ENCODE data around the gene CDK6. TPM values are rescaled to one million over a fixed set of nuclear protein-coding genes. Genes with fewer than 3 reads are reported as not detected.

The CDK6 gene
- total and polyA plus RNA-seq, 2 of the 8 experiments (the other 6 are each of a cell fraction or from before 2014, with no cell fraction given), result 5.9 to 18.9 TPM

DNA sequence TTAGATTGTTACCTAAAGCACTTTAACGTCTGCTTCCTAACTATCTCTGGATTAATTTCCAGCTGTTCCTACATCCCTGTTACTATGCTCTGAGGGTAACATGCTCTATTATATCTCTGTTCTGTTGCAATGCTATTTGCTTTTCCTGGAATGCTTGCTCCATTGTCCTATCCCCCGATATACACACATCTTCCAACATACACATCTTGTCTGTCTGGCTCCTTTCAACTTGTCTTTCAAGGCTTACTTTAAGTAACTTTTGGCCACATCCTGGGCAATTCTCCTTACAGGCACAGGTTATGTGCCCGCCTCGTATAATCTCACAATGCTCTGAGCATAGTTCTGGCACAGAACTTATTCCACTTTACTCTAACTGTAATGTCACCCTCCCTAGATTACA is 96.2 kb downstream of the CDK6 start:
- Histone ChIP-seq H3K4me3 (ENCODE audit: extremely low read depth in 1 of 4, insufficient read depth in 2 of 4, low read depth in 3 of 4, low read length in 4 of 4) (no peak overlapping the region), H4K8ac (ENCODE audit: extremely low read depth, insufficient read depth, low read length) (no peak overlapping the region), H3K23me2 (ENCODE audit: low read depth, low read length) (no peaks in the 10 kb centered on the region), H3K9me3 (ENCODE audit: insufficient read depth in 2 of 2, low read depth in 1 of 2, low read length in 1 of 2) (no peaks in the 10 kb centered on the region), H3K27me3 (replicated peaks in 1 of 4; ENCODE audit: control insufficient read depth in 3 of 4, extremely low read depth in 1 of 4, insufficient read depth in 3 of 4, low read length in 3 of 4) (no peaks in the 10 kb centered on the region), H2BK12ac (ENCODE audit: low read depth, low read length) (no peak overlapping the region; the same call in 1 of the 2 replicates), H4K20me1 (replicated peaks in 1 of 2; ENCODE audit: control insufficient read depth in 1 of 2, insufficient read depth in 2 of 2, low read length in 2 of 2) (no peaks in the 10 kb centered on the region), H3K4me1 (replicated peaks in 1 of 4; ENCODE audit: control insufficient read depth in 3 of 4, insufficient read depth in 4 of 4, low read length in 3 of 4) (peaks cover 0 to 2% (median 0%) of the 10 kb centered on the region in 4 experiments; a peak in 1 of 7 replicates), H2BK5ac (ENCODE audit: low read depth, low read length) (no peak overlapping the region), H4K5ac (ENCODE audit: insufficient read length, low read depth, low read length) (no peak overlapping the region), H3K36me3 (ENCODE audit: control insufficient read depth in 2 of 4, insufficient read depth in 4 of 4, low read length in 3 of 4) (no peaks in the 10 kb centered on the region), H2BK120ac (replicated peaks; ENCODE audit: low read depth, low read length) (no peak overlapping the region), H3K14ac (ENCODE audit: insufficient read length) (no peak overlapping the region), H2AK5ac (ENCODE audit: low read depth, low read length) (no peak overlapping the region), H2BK15ac (ENCODE audit: low read length) (no peak overlapping the region), H3K23ac (ENCODE audit: insufficient read length) (no peak overlapping the region), H3K4ac (replicated peaks; ENCODE audit: insufficient read length, low read depth, low read length) (no peak overlapping the region), H3K9ac (replicated peaks in 1 of 4; ENCODE audit: extremely low read depth in 1 of 4, low read depth in 3 of 4, low read length in 3 of 4) (no peak overlapping the region), H3K27ac (ENCODE audit: low read depth, low read length) (no peak overlapping the region), H3K79me2 (ENCODE audit: control insufficient read depth in 1 of 2, insufficient read depth in 2 of 2, low read length in 2 of 2) (no peaks in the 10 kb centered on the region), H2BK20ac (ENCODE audit: low read length) (no peak overlapping the region), H3K4me2 (ENCODE audit: insufficient read depth in 1 of 2, low read depth in 2 of 2, low read length in 2 of 2) (no peak overlapping the region), H4K91ac (replicated peaks; ENCODE audit: insufficient read length, low read length) (no peak overlapping the region), H3K18ac (ENCODE audit: extremely low read depth, low read length) (no peak overlapping the region), H2AFZ (ENCODE audit: low read length) (no peak overlapping the region), H3K79me1 (ENCODE audit: low read depth, low read length) (no peaks in the 10 kb centered on the region; the same call in 1 of the 2 replicates), H3K56ac (replicated peaks; ENCODE audit: insufficient read length, low read depth, low read length) (no peak overlapping the region)
- WGBS, 2 experiments (ENCODE audit: extremely low coverage in 1 of 2, insufficient coverage in 1 of 2, insufficient read length in 1 of 2, insufficient replicate concordance in 2 of 2, low coverage in 1 of 2, low lambda C conversion rate in 2 of 2, missing lambda C conversion rate in 1 of 2), result 85% methylated on average over 4 of the region's 4 CpGs; no CpG with 5 or more reads in 1 of the 2 experiments
- POLR2A ChIA-PET (ENCODE audit: partially characterized antibody), result no interaction called here
- no peak for FAIRE-seq
- DNase-seq (ENCODE audit: low read depth in 1 of 2, low spot score in 2 of 2), result no peak
- CTCF ChIA-PET (ENCODE audit: partially characterized antibody), result interaction anchor here (1.9 kb wide), 1 partner anchor 11 kb away, joined by 6 read pairs; no protein-coding TSS in a partner anchor
- TF ChIP-seq, protein P1, sequence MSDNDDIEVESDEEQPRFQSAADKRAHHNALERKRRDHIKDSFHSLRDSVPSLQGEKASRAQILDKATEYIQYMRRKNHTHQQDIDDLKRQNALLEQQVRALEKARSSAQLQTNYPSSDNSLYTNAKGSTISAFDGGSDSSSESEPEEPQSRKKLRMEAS (IDR thresholded peaks at IDR 0.05), result no peak
- TF ChIP-seq CTBP2 (IDR thresholded peaks at IDR 0.05; ENCODE audit: borderline replicate concordance, insufficient read depth, insufficient read length, low read length) (no peak), NRF1 (IDR thresholded peaks at IDR 0.05; ENCODE audit: low read depth, low read length) (no peak), TAF7 (optimal IDR thresholded peaks at IDR 0.05; ENCODE audit: borderline replicate concordance, low read depth, low read length) (no peak), RXRA (IDR thresholded peaks at IDR 0.05; ENCODE audit: insufficient read depth, low read depth, low read length) (no peak), RFX5 (IDR thresholded peaks at IDR 0.05; ENCODE audit: borderline replicate concordance, low read depth, low read length) (no peak), CBX8 (IDR thresholded peaks at IDR 0.05; ENCODE audit: borderline replicate concordance, low read depth, low read length) (no peak), CREB1 (IDR thresholded peaks at IDR 0.05) (no peak), ZNF274 (IDR thresholded peaks at IDR 0.05; ENCODE audit: borderline replicate concordance, extremely low read depth, low read length) (no peak), EGR1 (IDR thresholded peaks at IDR 0.05; ENCODE audit: borderline replicate concordance, low read depth, low read length) (no peak), JUN (IDR thresholded peaks at IDR 0.05; ENCODE audit: low read depth, low read length) (no peak), CHD2 (IDR thresholded peaks at IDR 0.05; ENCODE audit: low read length) (no peak), SP4 (IDR thresholded peaks at IDR 0.05; ENCODE audit: low read length) (no peak)
- TF ChIP-seq, protein P2, sequence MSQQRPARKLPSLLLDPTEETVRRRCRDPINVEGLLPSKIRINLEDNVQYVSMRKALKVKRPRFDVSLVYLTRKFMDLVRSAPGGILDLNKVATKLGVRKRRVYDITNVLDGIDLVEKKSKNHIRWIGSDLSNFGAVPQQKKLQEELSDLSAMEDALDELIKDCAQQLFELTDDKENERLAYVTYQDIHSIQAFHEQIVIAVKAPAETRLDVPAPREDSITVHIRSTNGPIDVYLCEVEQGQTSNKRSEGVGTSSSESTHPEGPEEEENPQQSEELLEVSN (IDR thresholded peaks at IDR 0.05), result no peak

Data from H1 (cell line).